GM19463 (cell line): ENCODE measurements around the gene PROX1.

ENCODE experiments used
- ATAC-seq: cut with Tn5 transposase; IDR thresholded peaks from one replicate; pipeline ENCODE4 v1.9.1; 2021; ENCODE audit warnings: mild to moderate bottlenecking, moderate library complexity; ENCODE audit not compliant: unreplicated experiment

The PROX1 gene

DNA sequence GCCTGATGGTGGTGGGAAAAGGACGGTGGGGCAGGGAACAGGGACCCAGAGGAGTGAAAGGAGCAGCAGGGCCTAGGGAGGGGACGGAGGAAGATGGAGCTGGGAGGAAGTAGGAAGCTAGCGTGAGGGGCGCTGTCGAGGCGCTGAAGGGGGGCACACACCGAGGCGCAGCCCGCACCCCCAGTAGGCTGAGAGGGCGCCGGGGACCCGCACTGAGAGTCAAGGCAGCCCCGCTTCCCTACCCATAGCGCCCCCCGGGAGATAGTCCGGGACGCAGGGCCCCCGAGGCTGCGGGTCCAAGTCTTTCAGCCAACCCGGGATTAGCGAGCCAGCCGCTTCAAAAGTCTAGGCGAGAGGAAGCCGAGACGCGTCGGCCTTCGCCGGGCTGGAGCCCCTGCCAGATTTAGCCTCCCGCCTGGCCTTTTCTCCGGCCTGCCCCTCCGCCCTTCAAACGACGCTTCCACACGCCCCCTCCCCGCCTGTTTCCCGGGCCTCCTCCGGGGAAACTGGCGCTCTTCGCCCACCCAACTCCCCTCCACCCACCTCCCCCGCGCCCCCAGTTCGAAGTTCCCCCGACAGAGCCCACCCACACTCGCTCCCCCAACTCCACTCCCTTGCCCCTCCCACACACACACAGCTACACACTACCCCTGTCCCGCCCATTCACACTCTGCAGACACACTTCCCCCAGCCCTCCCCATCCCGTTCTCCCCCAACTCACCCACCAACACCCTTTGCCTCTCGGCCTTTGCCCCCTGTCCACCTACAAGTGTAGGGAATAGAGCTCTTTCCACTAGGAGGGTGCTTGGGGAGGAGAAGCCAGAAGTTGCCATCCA lies 7.8 kb upstream of the PROX1 start:
- ATAC-seq = no peak

- ATAC-seq = no peak
Observed at GRCh38 chr1:213980906-213981305, 6.9 kb upstream of the PROX1 start.

DNA sequence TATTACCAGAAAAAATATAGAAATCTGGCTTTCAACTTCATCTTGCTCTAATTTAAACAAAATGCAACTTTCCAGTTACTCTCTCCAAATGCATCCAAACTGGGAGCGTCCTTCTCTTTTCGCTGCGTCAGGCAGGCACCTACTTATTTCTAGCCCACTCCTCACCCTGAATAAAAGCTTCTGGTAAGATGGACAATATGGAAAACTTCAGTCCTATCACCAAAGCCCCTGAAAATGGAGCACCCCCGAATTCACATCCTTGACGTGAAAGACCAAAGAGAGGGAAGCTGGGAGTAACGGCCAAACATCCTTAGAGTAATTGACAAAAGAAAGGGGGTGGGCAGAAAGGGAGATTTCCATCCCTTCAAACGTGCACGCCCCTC lies 5.5 kb upstream of the PROX1 start:
- ATAC-seq = no peak

DNA sequence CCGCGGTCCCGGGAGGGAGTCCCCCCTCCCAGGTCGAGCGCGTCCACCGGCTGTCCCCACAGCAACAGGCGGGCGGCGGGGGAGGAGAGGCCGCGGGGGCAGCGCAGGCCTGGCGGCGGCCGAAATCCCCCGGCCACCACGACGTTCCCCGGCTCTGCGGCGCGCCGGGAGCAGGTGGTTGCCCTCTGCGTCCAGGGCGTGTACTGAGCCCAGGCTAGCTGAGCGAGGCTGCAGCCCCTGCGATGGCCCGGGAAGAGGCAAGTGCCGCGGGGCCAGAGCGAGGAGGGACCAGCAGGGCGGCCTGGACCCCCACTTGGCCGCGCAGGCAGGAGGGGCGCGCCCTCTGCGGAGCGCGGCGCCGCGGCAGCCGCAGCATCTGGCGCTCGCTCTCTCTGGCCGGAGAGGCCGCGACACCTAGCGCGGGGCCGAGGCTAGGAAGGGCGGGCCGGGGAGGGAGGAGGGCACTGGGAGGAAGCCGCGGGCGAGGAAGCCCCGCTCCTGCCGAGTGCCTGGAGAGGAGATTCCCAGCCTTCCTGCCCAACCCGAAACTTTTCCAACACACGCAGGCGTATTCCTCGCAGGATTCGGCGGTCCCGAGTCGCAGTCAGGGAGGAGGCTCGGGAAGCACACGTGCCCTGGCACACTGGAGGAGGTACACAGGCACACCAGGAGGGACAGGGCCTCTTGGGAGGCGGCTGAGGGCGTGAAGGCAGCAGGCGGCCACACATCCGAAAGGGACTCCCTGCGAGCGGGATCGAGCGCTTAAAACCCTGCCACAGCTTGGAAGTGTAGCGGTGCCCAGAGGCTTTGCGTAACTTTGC lies 4.9 kb upstream of the PROX1 start:
- no peak for ATAC-seq

- ATAC-seq = no peak
Observed at GRCh38 chr1:213983493-213984386, 4.0 kb upstream of the PROX1 start.

- ATAC-seq = no peak
Observed at GRCh38 chr1:213984387-213985208, 3.2 kb upstream of the PROX1 start.

- ATAC-seq = no peak
Observed at GRCh38 chr1:213985209-213986019, 2.4 kb upstream of the PROX1 start.

GRCh38 chr1:213986020-213986924 lies 1.5 kb upstream of the PROX1 start:
- no peak for ATAC-seq

DNA sequence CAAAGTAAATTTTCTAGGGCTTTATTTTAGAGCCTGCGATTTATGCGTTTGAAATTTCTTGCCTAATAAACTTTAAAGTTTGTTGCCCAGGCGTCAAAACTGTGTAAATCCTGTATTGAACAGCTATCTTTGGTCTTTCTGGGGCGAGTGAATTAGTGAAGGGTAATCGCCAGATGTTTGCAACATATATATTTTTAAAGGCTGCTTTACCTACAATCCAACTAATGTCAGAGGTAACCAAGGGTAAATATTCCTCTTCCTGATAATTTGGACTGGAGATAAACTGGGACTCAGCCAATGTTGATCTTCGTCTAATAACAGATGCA lies 885 bp upstream of the PROX1 start:
- no peak for ATAC-seq

DNA sequence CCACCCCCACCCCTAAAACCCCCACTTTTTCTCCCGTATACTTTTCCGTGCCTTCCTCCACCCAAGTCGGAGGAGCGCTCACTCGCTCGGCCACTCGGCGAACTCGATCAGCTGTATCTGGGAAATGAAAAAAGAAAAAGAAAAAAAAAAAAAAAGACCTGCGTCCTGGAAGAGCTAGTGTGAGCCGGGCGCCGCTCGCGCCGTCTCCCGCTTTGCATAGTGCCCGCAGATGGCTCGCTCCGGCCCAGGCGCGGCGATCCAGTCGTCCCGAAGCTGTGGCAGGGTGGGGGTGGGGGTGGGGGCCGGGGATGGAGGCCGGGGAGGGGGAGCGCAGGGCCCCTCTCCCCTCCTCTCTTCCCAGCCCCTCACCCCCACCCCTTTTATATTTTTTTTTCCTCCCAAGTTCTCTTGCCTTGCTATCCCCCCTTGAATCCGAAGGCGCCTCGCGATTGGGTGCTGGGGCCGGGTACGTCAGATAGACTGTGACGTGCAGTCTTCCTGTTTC lies 299 bp upstream of the PROX1 start:
- ATAC-seq = peak; percentile 58

DNA sequence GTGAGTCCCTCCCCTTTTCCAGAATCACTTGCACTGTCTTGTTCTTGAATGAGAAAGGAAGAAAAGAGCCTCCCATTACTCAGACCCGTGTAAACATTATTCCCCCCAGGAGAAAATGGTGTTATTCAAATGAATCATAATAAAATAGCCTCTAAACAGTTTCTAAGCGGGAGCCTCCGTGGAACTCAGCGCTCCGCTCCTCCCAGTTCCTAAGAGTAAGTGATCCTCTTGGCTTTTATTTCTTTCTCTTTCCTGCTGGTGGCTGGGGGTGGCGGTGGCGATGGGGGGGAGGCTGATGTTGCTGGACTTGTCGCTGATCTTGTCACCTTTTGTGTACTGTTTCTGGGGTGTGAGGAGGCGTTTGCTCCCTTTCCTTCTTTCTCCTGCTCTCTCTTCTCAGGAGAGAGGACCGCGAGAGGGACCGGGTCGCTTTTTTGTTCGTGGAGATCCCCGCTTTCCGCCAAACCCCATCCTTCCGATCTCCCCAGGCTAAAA lies 781 bp downstream of the PROX1 start:
- ATAC-seq = no peak

DNA sequence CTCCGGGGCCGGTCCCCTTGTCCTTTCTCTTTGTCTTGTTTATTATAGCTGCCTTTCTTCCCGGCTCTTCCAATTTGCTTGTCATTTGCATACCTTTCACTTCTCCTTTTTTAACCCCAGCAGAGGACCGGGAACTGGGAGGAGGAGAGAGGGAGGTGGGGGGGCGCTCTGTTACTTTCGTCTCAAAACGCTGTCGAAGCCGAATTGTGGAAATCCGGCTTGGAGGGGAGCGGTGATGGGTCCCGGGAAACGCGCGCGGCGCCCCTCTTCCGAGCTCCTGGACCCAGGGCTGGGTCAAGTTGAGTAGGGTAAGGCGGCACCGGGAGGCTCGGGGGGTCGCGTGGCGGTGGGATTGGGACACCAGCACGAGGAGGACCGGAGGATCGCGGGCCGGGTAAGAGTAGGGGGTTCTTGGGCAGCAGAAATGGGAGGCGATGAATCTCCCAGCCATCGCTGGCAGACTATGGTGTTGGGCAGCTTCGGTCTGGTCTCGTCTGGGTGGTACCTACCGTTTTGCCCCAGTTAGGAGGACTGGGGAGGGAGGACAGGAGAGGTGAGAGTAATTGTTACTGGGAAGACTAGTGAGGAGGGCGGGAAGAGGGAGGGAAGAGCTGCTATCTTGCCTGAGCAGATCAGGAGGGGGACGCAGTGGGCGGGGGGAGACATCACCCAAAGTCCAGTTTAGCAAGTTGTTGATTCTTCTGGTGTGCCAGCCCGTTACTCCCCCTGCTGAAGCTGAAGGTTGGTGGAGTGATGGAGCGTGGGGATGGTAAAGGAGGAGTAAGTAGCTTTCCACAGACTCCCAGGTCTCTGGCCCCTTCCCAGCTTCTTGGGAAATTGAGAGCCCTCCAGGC lies 1.5 kb downstream of the PROX1 start:
- no peak for ATAC-seq

DNA sequence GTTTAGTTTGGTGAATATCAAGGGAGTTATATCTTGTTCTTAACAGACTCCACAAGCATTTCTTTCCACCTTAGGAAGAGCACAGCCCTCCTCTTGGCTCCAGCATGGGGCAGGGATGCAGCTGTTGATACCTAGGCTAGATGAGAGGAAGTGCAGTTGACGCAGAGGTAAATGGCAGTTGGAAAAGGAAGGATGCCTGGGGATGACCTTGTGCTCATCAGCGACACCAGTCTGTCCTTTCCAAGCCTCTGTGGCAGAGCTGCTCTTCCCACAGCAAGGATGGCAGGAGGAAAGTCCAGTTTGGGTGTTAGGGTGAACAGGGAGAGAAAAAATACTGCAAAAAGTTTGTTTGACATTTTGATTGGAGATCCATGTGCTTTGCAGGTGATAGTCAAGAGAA lies 6.2 kb downstream of the PROX1 start:
- no peak for ATAC-seq

GRCh38 chr1:213994888-213995287 lies 7.1 kb downstream of the PROX1 start:
- no peak for ATAC-seq

DNA sequence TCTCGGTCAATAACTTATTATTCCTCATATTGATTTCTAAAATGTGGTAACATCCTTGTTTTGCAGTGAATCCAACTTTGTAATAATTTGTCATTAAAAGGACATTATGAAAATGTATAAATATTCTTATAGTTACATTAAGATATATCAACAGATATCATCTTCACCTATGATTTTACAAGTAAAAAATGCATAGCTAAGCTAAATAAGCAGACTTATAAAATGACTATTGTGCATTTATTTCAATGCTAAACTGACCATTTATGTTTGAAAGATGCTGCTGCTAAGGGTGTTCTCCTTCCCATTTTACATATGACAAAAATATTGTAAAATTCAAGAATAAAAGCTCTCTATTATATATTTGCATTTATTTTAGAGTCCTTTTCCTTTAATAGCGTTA lies 7.8 kb downstream of the PROX1 start:
- no peak for ATAC-seq

DNA sequence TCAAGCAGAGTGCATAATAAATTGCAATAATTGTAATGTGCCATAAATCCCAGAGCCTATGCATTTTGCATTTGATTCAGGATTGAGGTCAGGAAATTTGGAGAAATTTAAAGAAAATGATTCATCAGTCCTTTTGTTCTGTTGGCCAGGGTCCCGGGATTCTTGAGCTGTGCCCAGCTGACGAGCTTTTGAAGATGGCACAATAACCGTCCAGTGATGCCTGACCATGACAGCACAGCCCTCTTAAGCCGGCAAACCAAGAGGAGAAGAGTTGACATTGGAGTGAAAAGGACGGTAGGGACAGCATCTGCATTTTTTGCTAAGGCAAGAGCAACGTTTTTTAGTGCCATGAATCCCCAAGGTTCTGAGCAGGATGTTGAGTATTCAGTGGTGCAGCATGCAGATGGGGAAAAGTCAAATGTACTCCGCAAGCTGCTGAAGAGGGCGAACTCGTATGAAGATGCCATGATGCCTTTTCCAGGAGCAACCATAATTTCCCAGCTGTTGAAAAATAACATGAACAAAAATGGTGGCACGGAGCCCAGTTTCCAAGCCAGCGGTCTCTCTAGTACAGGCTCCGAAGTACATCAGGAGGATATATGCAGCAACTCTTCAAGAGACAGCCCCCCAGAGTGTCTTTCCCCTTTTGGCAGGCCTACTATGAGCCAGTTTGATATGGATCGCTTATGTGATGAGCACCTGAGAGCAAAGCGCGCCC lies 8.7 kb downstream of the PROX1 start:
- no peak for ATAC-seq
